Measurements from ENCODE around the gene RAP1GDS1. TPM values are rescaled to one million over a fixed set of nuclear protein-coding genes. Genes with fewer than 3 reads are reported as not detected.

Gene RAP1GDS1
- total RNA-seq, 1 experiment from 2014 or later, result 48.6 TPM

DNA sequence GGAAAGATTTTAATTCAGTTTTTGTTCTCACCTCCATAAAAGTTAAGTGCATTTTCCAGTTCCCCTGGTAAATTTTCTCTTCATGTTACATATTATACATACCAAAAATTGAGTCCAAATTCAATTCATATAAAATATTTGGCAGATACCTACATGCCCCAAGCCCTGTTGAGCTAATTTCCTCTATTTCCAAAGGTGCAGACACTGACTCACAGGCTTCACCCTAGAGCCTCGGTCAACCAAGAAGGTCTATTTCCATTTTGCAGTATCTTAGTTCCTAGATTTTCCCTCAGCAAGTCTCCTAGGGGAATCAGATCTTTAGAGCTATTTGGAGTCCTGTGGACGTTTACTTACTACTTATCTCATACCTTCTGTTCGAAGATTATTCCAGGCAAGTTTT lies 222.8 kb downstream of the RAP1GDS1 start:
- DNase-seq (ENCODE audit: low read depth, low spot score), result no peak
- in situ Hi-C loops (cut with HindIII; ENCODE audit: low pct_unique_long_range_greater_than_20kb, low sequenced_read_pairs), result no loop called here

- DNase-seq (ENCODE audit: low read depth, low spot score), result no peak
- in situ Hi-C loops (cut with HindIII; ENCODE audit: low pct_unique_long_range_greater_than_20kb, low sequenced_read_pairs), result no loop called here
These were observed 224.7 kb downstream of the RAP1GDS1 start for GRCh38 chr4:98485816-98486345.

DNA sequence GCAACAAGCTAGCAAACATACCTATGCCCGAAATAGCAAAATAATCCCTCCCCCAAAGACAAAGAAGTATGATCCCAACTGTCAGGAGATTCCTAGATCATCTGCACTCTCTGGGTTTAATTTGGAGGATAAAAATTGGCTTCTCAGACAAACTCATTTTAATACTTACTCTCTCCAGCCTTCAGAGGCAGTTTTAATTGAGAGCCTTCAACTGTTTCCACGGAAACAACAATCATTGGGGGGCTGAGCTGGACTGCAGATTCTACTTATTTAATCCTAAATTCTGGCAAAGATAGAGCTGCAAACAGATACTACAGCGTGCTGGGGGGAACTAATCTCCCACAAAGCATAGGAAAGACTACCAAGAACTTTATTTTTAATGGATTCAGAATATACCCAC lies 229.1 kb downstream of the RAP1GDS1 start:
- no peak for DNase-seq (ENCODE audit: low read depth, low spot score)
- in situ Hi-C loops (cut with HindIII; ENCODE audit: low pct_unique_long_range_greater_than_20kb, low sequenced_read_pairs), result no loop called here

DNA sequence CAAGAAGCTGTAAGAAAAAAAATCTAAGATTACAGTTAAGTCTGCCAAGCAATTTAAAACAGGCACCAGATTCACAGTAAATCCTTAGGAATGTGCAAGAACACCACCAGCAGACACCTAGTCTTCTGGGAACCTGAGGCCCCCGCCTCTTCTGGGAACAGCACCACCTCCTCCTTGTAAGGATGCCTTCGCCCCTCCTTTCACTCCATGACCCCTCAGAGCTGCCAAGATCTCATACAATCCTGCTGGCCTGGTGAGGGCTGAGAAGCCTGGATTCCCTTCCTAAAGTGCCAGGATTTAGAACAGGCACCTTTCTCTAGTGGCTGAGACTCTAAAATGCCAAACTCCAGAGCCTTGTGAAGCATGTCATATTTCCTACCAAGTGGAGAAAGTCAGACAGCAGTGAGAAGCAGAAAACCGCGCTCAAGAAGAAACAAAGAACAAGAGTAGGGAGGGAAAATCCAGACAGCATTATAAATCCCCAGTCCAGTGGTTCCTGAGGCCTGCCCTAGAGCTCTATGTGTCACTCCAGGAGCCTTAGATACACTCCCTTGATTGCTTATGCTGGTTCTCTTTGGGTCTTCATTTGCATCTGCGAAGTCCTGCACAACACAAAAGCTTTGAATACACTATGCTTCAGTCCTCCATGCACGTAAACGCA lies 230.8 kb downstream of the RAP1GDS1 start:
- in situ Hi-C loops (cut with HindIII; ENCODE audit: low pct_unique_long_range_greater_than_20kb, low sequenced_read_pairs), result no loop called here
- no peak for DNase-seq (ENCODE audit: low read depth, low spot score)

DNA sequence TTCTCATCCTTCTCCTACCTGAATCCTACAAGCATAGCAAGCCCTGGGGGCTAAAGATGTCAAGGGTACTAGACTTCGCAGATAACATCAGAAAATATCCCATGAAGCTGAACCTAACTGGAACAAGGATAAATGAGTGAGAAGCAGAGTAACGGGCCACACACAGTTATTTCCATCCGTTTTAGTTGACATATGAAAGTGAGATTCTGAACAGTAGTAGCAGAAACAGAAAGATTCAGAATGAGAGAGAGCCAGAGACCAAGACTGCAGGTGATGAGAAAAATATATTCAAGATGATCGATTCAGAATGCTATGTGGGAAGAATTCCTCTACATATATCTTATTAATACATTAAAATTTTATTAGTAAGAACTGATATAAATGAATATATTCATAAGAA lies 232.1 kb downstream of the RAP1GDS1 start:
- DNase-seq (ENCODE audit: low read depth, low spot score), result no peak
- in situ Hi-C loops (cut with HindIII; ENCODE audit: low pct_unique_long_range_greater_than_20kb, low sequenced_read_pairs), result no loop called here

Other genes with a start within 250 kb of the RAP1GDS1 start
- 0.13 TPM in 1 of 2 replicates, not detected in the other for gene STPG2, start 117.9 kb upstream of the RAP1GDS1 start, total RNA-seq (2014; rRNA removed; shearing (Covaris generic))

Data from SK-MEL-5 (cell line).